Measurements from ENCODE around the gene RPS6KA3. TPM values are rescaled to one million over a fixed set of nuclear protein-coding genes. Genes with fewer than 3 reads are reported as not detected.

The RPS6KA3 gene
- total and polyA plus RNA-seq, 2 donors (not counting 1 experiment from before 2014, with no cell fraction given) = 17.0 to 63.0 TPM

DNA sequence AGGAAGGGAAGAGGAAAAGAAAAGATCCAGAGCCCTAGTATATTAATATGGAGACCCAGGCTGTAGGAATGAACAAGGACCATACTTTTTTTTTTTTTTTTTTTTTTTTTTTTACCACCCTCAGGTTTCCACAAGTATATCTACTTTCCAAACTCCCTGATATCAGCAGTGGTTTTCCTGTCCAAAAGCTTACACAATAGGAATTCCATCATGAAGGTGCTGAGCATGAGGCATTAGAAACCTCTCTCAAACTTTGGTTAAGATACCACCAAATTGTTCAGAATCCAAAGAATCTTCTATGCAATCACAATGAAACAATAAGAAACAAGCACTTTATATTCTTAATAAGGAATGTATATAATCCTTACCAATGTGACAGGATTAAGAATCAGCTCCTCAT lies 26.5 kb downstream of the RPS6KA3 start:
- H3K36me3 ChIP-seq (replicated peaks in 1 of 2; ENCODE audit: control extremely low read depth in 1 of 2, control insufficient read depth in 1 of 2, extremely low read depth in 1 of 2, insufficient read depth in 2 of 2, low read length in 1 of 2) = peaks cover 0 to 11% of the 10 kb centered on the region in 2 experiments
- no peak for ATAC-seq (ENCODE audit: low read depth)
- H3K4me2 ChIP-seq (replicated peaks; ENCODE audit: low read depth, low read length, poor library complexity, severe bottlenecking) = no peak overlapping the region
- H2AFZ ChIP-seq (ENCODE audit: insufficient read depth, low read depth, low read length, poor library complexity, severe bottlenecking) = no peak overlapping the region
- ChIA-PET CTCF (interaction anchor here (0.7 kb wide), 1 partner anchor 58 kb away, joined by 3 read pairs; no protein-coding TSS in a partner anchor), POLR2A (no interaction called here)
- DNase-seq = no peak
- H3K9ac ChIP-seq (ENCODE audit: low read length) = no peak overlapping the region
- H4K20me1 ChIP-seq (ENCODE audit: control insufficient read depth, insufficient read depth, low read length, poor library complexity, severe bottlenecking) = peaks cover 4% of the 10 kb centered on the region
- TF ChIP-seq, protein P1, sequence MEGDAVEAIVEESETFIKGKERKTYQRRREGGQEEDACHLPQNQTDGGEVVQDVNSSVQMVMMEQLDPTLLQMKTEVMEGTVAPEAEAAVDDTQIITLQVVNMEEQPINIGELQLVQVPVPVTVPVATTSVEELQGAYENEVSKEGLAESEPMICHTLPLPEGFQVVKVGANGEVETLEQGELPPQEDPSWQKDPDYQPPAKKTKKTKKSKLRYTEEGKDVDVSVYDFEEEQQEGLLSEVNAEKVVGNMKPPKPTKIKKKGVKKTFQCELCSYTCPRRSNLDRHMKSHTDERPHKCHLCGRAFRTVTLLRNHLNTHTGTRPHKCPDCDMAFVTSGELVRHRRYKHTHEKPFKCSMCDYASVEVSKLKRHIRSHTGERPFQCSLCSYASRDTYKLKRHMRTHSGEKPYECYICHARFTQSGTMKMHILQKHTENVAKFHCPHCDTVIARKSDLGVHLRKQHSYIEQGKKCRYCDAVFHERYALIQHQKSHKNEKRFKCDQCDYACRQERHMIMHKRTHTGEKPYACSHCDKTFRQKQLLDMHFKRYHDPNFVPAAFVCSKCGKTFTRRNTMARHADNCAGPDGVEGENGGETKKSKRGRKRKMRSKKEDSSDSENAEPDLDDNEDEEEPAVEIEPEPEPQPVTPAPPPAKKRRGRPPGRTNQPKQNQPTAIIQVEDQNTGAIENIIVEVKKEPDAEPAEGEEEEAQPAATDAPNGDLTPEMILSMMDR (IDR thresholded peaks at IDR 0.05) = no peak
- TF ChIP-seq EZH2 (IDR thresholded peaks at IDR 0.05; ENCODE audit: borderline replicate concordance, insufficient read depth, low read depth, low read length, poor library complexity, severe bottlenecking) = no peak
- no peak overlapping the region for H3K27ac ChIP-seq (ENCODE audit: low read length in 2 of 2)
- Mint-ChIP-seq H3K27me3 (no peaks in the 10 kb centered on the region), H3K4me1 (peaks cover 8% of the 10 kb centered on the region), H3K4me3 (no peak overlapping the region), H3K9me3 (ENCODE audit: insufficient read depth) (no peaks in the 10 kb centered on the region), H3K27ac (no peak overlapping the region)
- no peaks in the 10 kb centered on the region for H3K4me1 ChIP-seq (ENCODE audit: control insufficient read depth in 2 of 2, insufficient read depth in 2 of 2, low read length in 2 of 2)
- H3K79me2 ChIP-seq (ENCODE audit: control insufficient read depth, insufficient read depth, low read length) = peaks cover 12% of the 10 kb centered on the region
- H3K4me3 ChIP-seq (ENCODE audit: control extremely low read depth in 1 of 5, extremely low read depth in 1 of 5, insufficient read depth in 1 of 5, low read depth in 2 of 5, low read length in 4 of 5) = no peak overlapping the region
- H3K27me3 ChIP-seq (replicated peaks in 1 of 4; ENCODE audit: control extremely low read depth in 1 of 4, control insufficient read depth in 3 of 4, insufficient read depth in 4 of 4, low read length in 3 of 4) = no peaks in the 10 kb centered on the region
- no peaks in the 10 kb centered on the region for H3K9me3 ChIP-seq (ENCODE audit: control extremely low read depth in 1 of 3, control insufficient read depth in 2 of 3, insufficient read depth in 1 of 3, low read length in 2 of 3)
- intact Hi-C loops (cut with micrococcal nuclease) = no loop called here

DNA sequence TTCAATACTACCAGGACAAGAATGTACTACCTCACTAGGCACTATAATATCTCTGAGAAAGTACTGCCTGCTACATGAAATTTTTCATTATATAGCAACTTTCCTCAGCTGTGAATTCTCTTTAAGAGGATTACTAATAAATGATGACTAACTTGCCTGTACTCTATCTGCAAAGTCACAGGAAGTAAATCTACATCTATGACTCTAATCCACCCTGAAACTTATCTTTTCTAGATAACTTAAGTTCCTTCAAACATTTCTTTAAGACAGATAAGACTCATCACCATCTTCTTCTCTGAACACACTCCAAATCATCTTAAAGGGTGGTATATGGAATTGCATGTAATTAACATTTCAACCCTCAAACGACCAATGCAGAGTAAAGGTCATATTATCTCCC lies 28.8 kb downstream of the RPS6KA3 start:
- no peaks in the 10 kb centered on the region for H4K20me1 ChIP-seq (ENCODE audit: control insufficient read depth, insufficient read depth, low read length, poor library complexity, severe bottlenecking)

More for the DNA sequence above, 28.8 kb downstream of the RPS6KA3 start:
- no peak for ATAC-seq (ENCODE audit: low read depth)
- H3K27me3 ChIP-seq (replicated peaks in 1 of 4; ENCODE audit: control extremely low read depth in 1 of 4, control insufficient read depth in 3 of 4, insufficient read depth in 4 of 4, low read length in 3 of 4) = no peaks in the 10 kb centered on the region
- Mint-ChIP-seq H3K27me3 (no peaks in the 10 kb centered on the region), H3K4me3 (no peak overlapping the region), H3K27ac (no peak overlapping the region), H3K9me3 (ENCODE audit: insufficient read depth) (no peaks in the 10 kb centered on the region), H3K4me1 (peaks cover 9% of the 10 kb centered on the region)
- no peak overlapping the region for H3K4me2 ChIP-seq (replicated peaks; ENCODE audit: low read depth, low read length, poor library complexity, severe bottlenecking)
- peaks cover 0 to 15% of the 10 kb centered on the region in 2 experiments for H3K36me3 ChIP-seq (replicated peaks in 1 of 2; ENCODE audit: control extremely low read depth in 1 of 2, control insufficient read depth in 1 of 2, extremely low read depth in 1 of 2, insufficient read depth in 2 of 2, low read length in 1 of 2)
- no peak overlapping the region for H3K4me3 ChIP-seq (ENCODE audit: control extremely low read depth in 1 of 5, extremely low read depth in 1 of 5, insufficient read depth in 1 of 5, low read depth in 2 of 5, low read length in 4 of 5)
- no peak overlapping the region for H3K27ac ChIP-seq (ENCODE audit: low read length in 2 of 2)
- H2AFZ ChIP-seq (ENCODE audit: insufficient read depth, low read depth, low read length, poor library complexity, severe bottlenecking) = no peak overlapping the region
- no peaks in the 10 kb centered on the region for H3K4me1 ChIP-seq (ENCODE audit: control insufficient read depth in 2 of 2, insufficient read depth in 2 of 2, low read length in 2 of 2)
- DNase-seq = no peak
- POLR2A ChIA-PET = no interaction called here
- intact Hi-C loops (cut with micrococcal nuclease) = no loop called here
- no CpG with 5 or more reads among the region's 1 CpG for WGBS (ENCODE audit: insufficient coverage)
- H3K79me2 ChIP-seq (ENCODE audit: control insufficient read depth, insufficient read depth, low read length) = no peaks in the 10 kb centered on the region
- no peak overlapping the region for H3K9ac ChIP-seq (ENCODE audit: low read length)
- no peak for TF ChIP-seq EZH2 (IDR thresholded peaks at IDR 0.05; ENCODE audit: borderline replicate concordance, insufficient read depth, low read depth, low read length, poor library complexity, severe bottlenecking)
- TF ChIP-seq, protein P1 (IDR thresholded peaks at IDR 0.05) = no peak
- CTCF ChIA-PET = interaction anchor here (1.8 kb wide), 1 partner anchor 15 kb away, joined by 8 read pairs; no protein-coding TSS in a partner anchor
- no peaks in the 10 kb centered on the region for H3K9me3 ChIP-seq (ENCODE audit: control extremely low read depth in 1 of 3, control insufficient read depth in 2 of 3, insufficient read depth in 1 of 3, low read length in 2 of 3)
